AG04450 (cell line): ENCODE data around the gene NIPAL4. TPM values are rescaled to one million over a fixed set of nuclear protein-coding genes. Genes with fewer than 3 reads are reported as not detected.

ENCODE experiments used
- CTCF ChIA-PET: fragments of 300-600, 350-600 bp; formaldehyde crosslinking; extraction: SDS; loops from one replicate; lab custom pipeline; 2022; ENCODE audit warnings: antibody characterized with exemption, inconsistent platforms; lab: Charles Lee
- POLR2A ChIA-PET: fragments of 350-600 bp; formaldehyde crosslinking; extraction: SDS; loops from one replicate; lab custom pipeline; 2021; ENCODE audit warnings: antibody characterized with exemption, inconsistent platforms; lab: Yijun Ruan, JAX
- DNase-seq: peaks from one replicate; pipeline ENCODE4 v3.0.0-alpha.2; 2011; ENCODE audit warnings: low read depth, low spot score
- H3K27ac ChIP-seq: one replicate; pipeline ENCODE4 v1.5.1; 2012; ENCODE audit warnings: low read depth, low read length, control low read depth
- H3K27me3 ChIP-seq: one replicate; pipeline ENCODE4 v1.6.0; 2012; ENCODE audit warnings: low read length; ENCODE audit not compliant: control insufficient read depth, insufficient read depth
- H3K4me3 ChIP-seq: 2 replicates; pipeline ENCODE4 v1.5.1; 2011; ENCODE audit warnings: mild to moderate bottlenecking, low read depth, low read length, control low read depth
- H3K9me3 ChIP-seq: 2 replicates; pipeline ENCODE4 v1.5.1; 2012; ENCODE audit warnings: low read length; ENCODE audit not compliant: control insufficient read depth, insufficient read depth
- polyA plus RNA-seq: library from polyadenylated mRNA; depleted of rRNA; stranded (reverse); fragments of >200 nt; gene quantifications from 2 replicates; pipeline ENCODE4 v1.2.3, GENCODE V29; 2011
- TF ChIP-seq, protein P1 (sequence below): IDR thresholded peaks from 2 replicates; pipeline ENCODE4 v1.5.1; 2011; ENCODE audit warnings: low read depth, low read length, control low read depth, inconsistent platforms

Gene NIPAL4
- polyA plus RNA-seq, 1 experiment: 0.20 TPM

DNA sequence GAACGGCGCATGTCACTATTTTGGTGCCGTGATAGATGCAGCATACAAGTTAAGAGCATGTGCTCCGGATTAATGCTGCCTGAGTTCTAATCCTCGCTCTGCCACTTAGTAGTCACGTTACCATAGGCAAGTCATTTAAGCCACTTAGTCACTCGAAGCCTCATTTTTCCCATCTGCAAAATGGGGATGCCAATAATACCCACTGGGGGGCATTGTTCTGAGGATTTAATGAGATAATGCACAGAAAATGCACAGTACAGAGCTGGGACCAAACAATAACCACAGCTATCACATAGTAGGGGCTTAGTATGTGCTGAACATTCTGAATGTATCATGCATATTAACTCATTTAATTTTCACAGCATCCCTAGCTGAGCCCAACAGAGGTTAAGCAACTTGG is 9.1 kb downstream of the NIPAL4 start:
- DNase-seq: no peak
- Histone ChIP-seq H3K4me3 (no peak overlapping the region), H3K9me3 (no peaks in the 10 kb centered on the region), H3K27ac (no peak overlapping the region), H3K27me3 (no peaks in the 10 kb centered on the region)
- POLR2A ChIA-PET: interaction anchor here (0.6 kb wide), 1 partner anchor 203 kb away, joined by 3 read pairs; the partner anchor contains the start of gene C5orf52
- TF ChIP-seq, protein P1, sequence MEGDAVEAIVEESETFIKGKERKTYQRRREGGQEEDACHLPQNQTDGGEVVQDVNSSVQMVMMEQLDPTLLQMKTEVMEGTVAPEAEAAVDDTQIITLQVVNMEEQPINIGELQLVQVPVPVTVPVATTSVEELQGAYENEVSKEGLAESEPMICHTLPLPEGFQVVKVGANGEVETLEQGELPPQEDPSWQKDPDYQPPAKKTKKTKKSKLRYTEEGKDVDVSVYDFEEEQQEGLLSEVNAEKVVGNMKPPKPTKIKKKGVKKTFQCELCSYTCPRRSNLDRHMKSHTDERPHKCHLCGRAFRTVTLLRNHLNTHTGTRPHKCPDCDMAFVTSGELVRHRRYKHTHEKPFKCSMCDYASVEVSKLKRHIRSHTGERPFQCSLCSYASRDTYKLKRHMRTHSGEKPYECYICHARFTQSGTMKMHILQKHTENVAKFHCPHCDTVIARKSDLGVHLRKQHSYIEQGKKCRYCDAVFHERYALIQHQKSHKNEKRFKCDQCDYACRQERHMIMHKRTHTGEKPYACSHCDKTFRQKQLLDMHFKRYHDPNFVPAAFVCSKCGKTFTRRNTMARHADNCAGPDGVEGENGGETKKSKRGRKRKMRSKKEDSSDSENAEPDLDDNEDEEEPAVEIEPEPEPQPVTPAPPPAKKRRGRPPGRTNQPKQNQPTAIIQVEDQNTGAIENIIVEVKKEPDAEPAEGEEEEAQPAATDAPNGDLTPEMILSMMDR: no peak
- CTCF ChIA-PET: interaction anchor here (1.0 to 7.6 kb wide), 4 partner anchors 8 to 274 kb away, joined by 3 to 53 read pairs (median 22); partner anchors contain the start of gene LSM11

DNA sequence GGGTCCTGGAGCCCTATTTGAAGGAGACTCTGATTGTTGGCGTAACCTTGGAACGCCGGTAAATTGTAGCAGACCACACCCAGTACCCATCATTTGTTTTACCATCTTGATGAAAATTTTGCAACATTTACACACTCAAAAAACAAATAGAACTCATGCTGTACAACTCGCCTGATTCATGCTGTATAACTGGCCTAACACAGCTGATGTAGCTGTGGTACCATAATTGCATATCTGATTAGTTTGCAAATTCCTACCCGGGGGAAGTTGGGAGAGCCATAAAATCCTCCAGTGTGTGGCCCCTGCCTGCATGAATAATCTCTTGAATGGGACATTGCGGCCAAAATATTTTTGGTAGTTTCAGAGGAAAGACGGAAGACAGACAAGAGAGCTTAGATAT is 9.7 kb downstream of the NIPAL4 start:
- POLR2A ChIA-PET: interaction anchor here (0.6 kb wide), 1 partner anchor 202 kb away, joined by 3 read pairs; the partner anchor contains the start of gene C5orf52
- Histone ChIP-seq H3K9me3 (no peaks in the 10 kb centered on the region), H3K4me3 (no peak overlapping the region), H3K27ac (no peak overlapping the region), H3K27me3 (no peaks in the 10 kb centered on the region)
- TF ChIP-seq, protein P1: no peak
- no peak for DNase-seq
- CTCF ChIA-PET: interaction anchor here (1.0 to 7.6 kb wide), 7 partner anchors 10 to 273 kb away, joined by 3 to 53 read pairs (median 5); partner anchors contain the start of gene LSM11

DNA sequence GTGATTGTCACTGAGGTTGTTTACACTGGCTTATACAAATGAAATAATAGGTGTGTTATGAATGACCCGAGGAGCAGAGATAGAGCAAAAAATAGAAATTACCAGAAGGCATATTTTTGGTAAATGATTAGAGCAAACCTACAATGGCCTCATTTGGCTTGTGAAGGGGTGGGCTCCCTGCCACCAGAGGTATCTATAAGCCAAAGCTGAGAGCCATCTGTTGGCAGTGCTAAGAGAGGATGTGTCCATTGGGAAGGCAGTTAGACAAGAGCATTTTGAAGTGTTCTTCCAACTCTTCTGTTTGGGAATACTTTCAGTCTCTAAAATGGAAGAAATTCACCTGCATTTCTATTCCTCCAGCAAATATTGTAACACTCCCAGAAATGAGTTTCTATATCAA is 10.6 kb downstream of the NIPAL4 start:
- H3K9me3 ChIP-seq: no peaks in the 10 kb centered on the region
- H3K27ac ChIP-seq: no peak overlapping the region
- H3K27me3 ChIP-seq: no peaks in the 10 kb centered on the region
- no peak for DNase-seq
- CTCF ChIA-PET: interaction anchor here (0.6 to 7.6 kb wide), 12 partner anchors 8 to 247 kb away, joined by 3 to 53 read pairs (median 7); partner anchors contain the start of gene NIPAL4
- H3K4me3 ChIP-seq: no peak overlapping the region
- POLR2A ChIA-PET: no interaction called here
- TF ChIP-seq, protein P1: no peak

GRCh38 chr5:157471709-157472108 is 11.7 kb downstream of the NIPAL4 start:
- POLR2A ChIA-PET: no interaction called here
- DNase-seq: no peak

More at GRCh38 chr5:157471709-157472108, 11.7 kb downstream of the NIPAL4 start:
- CTCF ChIA-PET: interaction anchor here (0.6 to 7.6 kb wide), 36 partner anchors 9 to 272 kb away, joined by 3 to 53 read pairs (median 4); partner anchors contain the start of genes LSM11, NIPAL4 and THG1L
- TF ChIP-seq, protein P1: peak; percentile 68
- Histone ChIP-seq H3K27ac (no peak overlapping the region), H3K9me3 (no peaks in the 10 kb centered on the region), H3K4me3 (no peak overlapping the region), H3K27me3 (no peaks in the 10 kb centered on the region)
